Upper lobe of right lung (tissue), 1 donor: ENCODE measurements around the gene SOS1. TPM values are rescaled to one million over a fixed set of nuclear protein-coding genes. Genes with fewer than 3 reads are reported as not detected.
A peak's percentile ranks its signal among the peaks of the same experiment; 100 is the strongest.

ENCODE experiments used
- ATAC-seq: fragments of 200-7000 bp; cut with Tn5 transposase; one replicate; pipeline ENCODE4 v1.9.1; 2020; ENCODE audit warnings: mild to moderate bottlenecking, moderate library complexity
- DNase-seq: peaks from one replicate; pipeline ENCODE4 v3.0.0-alpha.2; 2020
- H3K27ac ChIP-seq: fragments of 200-600 bp; one replicate; pipeline ENCODE4 v1.8.0; 2022
- H3K27me3 ChIP-seq: fragments of 200-600 bp; one replicate; pipeline ENCODE4 v1.8.0; 2022; ENCODE audit warnings: mild to moderate bottlenecking
- H3K36me3 ChIP-seq: fragments of 200-600 bp; one replicate; pipeline ENCODE4 v1.8.0; 2022
- H3K4me1 ChIP-seq: fragments of 200-600 bp; one replicate; pipeline ENCODE4 v1.8.0; 2022
- H3K4me3 ChIP-seq: fragments of 200-600 bp; one replicate; pipeline ENCODE4 v1.8.0; 2022; ENCODE audit warnings: mild to moderate bottlenecking
- H3K9me3 ChIP-seq: fragments of 200-600 bp; one replicate; pipeline ENCODE4 v1.8.0; 2022
- intact Hi-C: fragments of 100-400 bp; cut with DNase I; formaldehyde crosslinking; loops from one replicate; pipeline ENCODE4 v1.11.0; 2022
- total RNA-seq: library from RNA; stranded (reverse); fragmentation: NEBNext Ultra II Directional; extraction: Animal tissue kit (Norgen Biotek cat#: 25700); gene quantifications from one replicate; pipeline ENCODE4 v1.2.1, GENCODE V29; 2021
- TF ChIP-seq, protein P1 (sequence below): fragments of 200-600 bp; IDR thresholded peaks from one replicate; pipeline ENCODE4 v1.8.0; 2022; ENCODE audit warnings: antibody characterized with exemption
- donor health status: DM: no; HTN: yes; CAD: no; lungs with severe emphysema.

The SOS1 gene
- total RNA-seq, 1 donor from 2014 or later, result 37.0 TPM

DNA sequence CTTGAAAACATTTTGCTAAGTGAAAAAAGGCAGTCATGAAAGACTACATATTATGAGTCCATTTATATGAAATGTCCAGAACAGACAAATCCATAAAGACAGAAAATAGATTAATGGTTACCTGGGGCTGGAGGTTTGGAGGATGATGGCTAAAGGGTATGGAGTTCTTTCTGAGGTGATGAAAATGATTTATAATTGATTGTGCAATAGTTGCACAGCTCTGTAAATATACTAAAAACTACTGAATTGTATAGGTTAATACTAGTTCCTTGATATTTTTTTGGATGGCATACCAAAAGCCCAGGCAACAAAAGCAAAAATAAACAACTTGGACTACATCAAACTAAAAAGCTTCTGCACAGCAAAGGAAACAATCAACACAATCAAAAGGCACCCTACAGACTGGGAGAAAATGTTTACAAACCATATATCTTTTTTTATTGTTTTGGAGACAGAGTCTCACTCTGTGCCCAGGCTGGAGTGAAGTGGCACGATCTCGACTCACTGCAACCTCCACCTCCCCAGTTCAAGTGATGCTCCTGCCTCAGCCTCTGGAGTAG, 21.5 kb downstream of the SOS1 start:
- no peaks in the 10 kb centered on the region for H3K36me3 ChIP-seq
- ATAC-seq, result no peak
- DNase-seq, result no peak

GRCh38 chr2:39095624-39096023, 25.2 kb downstream of the SOS1 start:
- no peak overlapping the region for H3K27ac ChIP-seq
- H3K36me3 ChIP-seq, result no peaks in the 10 kb centered on the region
- H3K27me3 ChIP-seq, result no peaks in the 10 kb centered on the region
- intact Hi-C loops, result no loop called here
- TF ChIP-seq, protein P1, sequence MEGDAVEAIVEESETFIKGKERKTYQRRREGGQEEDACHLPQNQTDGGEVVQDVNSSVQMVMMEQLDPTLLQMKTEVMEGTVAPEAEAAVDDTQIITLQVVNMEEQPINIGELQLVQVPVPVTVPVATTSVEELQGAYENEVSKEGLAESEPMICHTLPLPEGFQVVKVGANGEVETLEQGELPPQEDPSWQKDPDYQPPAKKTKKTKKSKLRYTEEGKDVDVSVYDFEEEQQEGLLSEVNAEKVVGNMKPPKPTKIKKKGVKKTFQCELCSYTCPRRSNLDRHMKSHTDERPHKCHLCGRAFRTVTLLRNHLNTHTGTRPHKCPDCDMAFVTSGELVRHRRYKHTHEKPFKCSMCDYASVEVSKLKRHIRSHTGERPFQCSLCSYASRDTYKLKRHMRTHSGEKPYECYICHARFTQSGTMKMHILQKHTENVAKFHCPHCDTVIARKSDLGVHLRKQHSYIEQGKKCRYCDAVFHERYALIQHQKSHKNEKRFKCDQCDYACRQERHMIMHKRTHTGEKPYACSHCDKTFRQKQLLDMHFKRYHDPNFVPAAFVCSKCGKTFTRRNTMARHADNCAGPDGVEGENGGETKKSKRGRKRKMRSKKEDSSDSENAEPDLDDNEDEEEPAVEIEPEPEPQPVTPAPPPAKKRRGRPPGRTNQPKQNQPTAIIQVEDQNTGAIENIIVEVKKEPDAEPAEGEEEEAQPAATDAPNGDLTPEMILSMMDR, result no peak
- peaks cover 22% of the 10 kb centered on the region for H3K4me1 ChIP-seq
- ATAC-seq (no peak), DNase-seq (no peak)
- no peaks in the 10 kb centered on the region for H3K9me3 ChIP-seq
- H3K4me3 ChIP-seq, result no peak overlapping the region

More for the DNA sequence above, 21.5 kb downstream of the SOS1 start:
- no peak overlapping the region for H3K4me3 ChIP-seq
- no peaks in the 10 kb centered on the region for H3K27me3 ChIP-seq
- TF ChIP-seq, protein P1, result no peak
- H3K9me3 ChIP-seq, result no peaks in the 10 kb centered on the region
- peaks cover 13% of the 10 kb centered on the region for H3K4me1 ChIP-seq
- no peak overlapping the region for H3K27ac ChIP-seq
- intact Hi-C loops, result no loop called here

DNA sequence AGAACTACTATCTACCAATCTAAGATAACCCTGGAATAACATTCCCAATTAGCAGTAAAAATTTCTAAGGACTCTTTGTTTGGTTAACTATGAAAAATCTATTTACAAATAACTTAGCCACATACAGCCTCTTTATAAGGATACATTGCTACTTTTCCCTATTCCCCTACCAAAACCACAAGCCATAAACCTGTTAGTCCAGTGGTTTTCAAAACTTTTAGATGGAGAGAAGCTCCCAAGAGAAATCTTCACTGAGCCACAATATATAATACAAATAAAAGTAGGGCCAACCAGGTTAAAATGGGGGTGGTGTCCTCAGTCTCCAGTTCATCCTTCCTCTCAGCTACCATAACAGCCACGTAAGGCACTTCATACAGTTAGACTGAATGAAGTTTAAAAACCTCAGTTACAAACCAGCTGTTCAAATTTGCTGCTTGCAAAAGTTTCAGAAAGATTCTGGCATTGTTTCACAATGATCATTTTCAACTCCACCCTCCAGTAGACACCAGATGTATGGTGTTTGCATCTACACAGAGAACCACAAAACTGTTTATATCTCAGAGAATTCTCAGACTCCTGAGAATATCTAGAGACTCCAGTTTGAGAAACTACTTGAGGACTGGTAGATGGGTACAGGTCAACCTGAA, 26.0 kb downstream of the SOS1 start:
- no peak overlapping the region for H3K27ac ChIP-seq
- no peak for ATAC-seq

GRCh38 chr2:39093218-39093898, 27.5 kb downstream of the SOS1 start:
- H3K27ac ChIP-seq, result no peak overlapping the region
- intact Hi-C loops, result no loop called here
- no peaks in the 10 kb centered on the region for H3K9me3 ChIP-seq
- TF ChIP-seq, protein P1, result no peak
- H3K27me3 ChIP-seq, result no peaks in the 10 kb centered on the region
- no peaks in the 10 kb centered on the region for H3K36me3 ChIP-seq
- ATAC-seq (no peak), DNase-seq (no peak)
- peaks cover 22% of the 10 kb centered on the region for H3K4me1 ChIP-seq
- H3K4me3 ChIP-seq, result no peak overlapping the region

More for the DNA sequence above, 26.0 kb downstream of the SOS1 start:
- intact Hi-C loops, result no loop called here
- Histone ChIP-seq H3K9me3 (no peaks in the 10 kb centered on the region), H3K4me1 (peaks cover 22% of the 10 kb centered on the region), H3K27me3 (no peaks in the 10 kb centered on the region), H3K4me3 (no peak overlapping the region), H3K36me3 (no peaks in the 10 kb centered on the region)
- DNase-seq, result no peak
- TF ChIP-seq, protein P1, result no peak

DNA sequence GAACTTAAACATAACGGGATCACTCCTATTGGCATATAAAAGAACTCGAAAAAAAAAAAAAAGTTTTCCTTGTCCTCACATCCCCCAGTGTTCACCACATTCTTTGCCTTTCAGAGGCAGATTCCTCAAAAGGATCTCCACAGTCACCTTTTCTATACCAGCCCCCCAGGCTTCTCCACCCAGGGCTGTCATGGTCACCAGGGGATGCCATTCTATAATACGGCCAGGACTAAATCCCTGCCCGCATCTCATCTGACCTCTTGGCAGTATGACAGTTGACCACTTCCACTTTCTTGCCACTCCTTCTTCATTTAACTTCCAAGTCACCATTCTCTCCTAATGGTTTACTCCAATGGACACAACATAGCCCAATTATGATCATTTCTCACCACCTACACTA, 29.3 kb downstream of the SOS1 start:
- H3K27ac ChIP-seq, result no peak overlapping the region
- intact Hi-C loops, result no loop called here
- H3K4me3 ChIP-seq, result no peak overlapping the region
- no peaks in the 10 kb centered on the region for H3K27me3 ChIP-seq
- H3K4me1 ChIP-seq, result peaks cover 22% of the 10 kb centered on the region
- TF ChIP-seq, protein P1, result no peak
- H3K9me3 ChIP-seq, result no peaks in the 10 kb centered on the region
- H3K36me3 ChIP-seq, result no peaks in the 10 kb centered on the region
- ATAC-seq, result peak; percentile 73
- no peak for DNase-seq
